ENCODE results near the gene EBPL.
"Not testable (repeated sequence)": the region's sequence is repeated elsewhere in the genome, so short reads cannot be mapped to it uniquely, and the experiment has no call there.

EBPL gene

GRCh38 chr13:49714757-49715156 lies 23.5 kb upstream of the EBPL start:
- no peak for TF ChIP-seq CTCF (IDR thresholded peaks at IDR 0.05; ENCODE audit: control insufficient read depth, extremely low read depth, insufficient read depth)
- no peak overlapping the region for H3K4me3 ChIP-seq (ENCODE audit: low read depth, low read length)
- no peak for DNase-seq (ENCODE audit: low read depth)

- no peak overlapping the region for H3K4me3 ChIP-seq (ENCODE audit: low read depth, low read length)
- DNase-seq (ENCODE audit: low read depth): no peak
- no peak for TF ChIP-seq CTCF (IDR thresholded peaks at IDR 0.05; ENCODE audit: control insufficient read depth, extremely low read depth, insufficient read depth)
Measured at GRCh38 chr13:49711218-49711863, 20.1 kb upstream of the EBPL start.

GRCh38 chr13:49704264-49704663 lies 13.0 kb upstream of the EBPL start:
- H3K4me3 ChIP-seq (ENCODE audit: low read depth, low read length); DNase-seq (ENCODE audit: low read depth): not testable (repeated sequence)

- no peak for TF ChIP-seq CTCF (IDR thresholded peaks at IDR 0.05; ENCODE audit: control insufficient read depth, extremely low read depth, insufficient read depth)
- no peak for DNase-seq (ENCODE audit: low read depth)
- no peak overlapping the region for H3K4me3 ChIP-seq (ENCODE audit: low read depth, low read length)
Measured at GRCh38 chr13:49701491-49701890, 10.2 kb upstream of the EBPL start.

GRCh38 chr13:49697468-49697867 lies 6.2 kb upstream of the EBPL start:
- TF ChIP-seq CTCF (IDR thresholded peaks at IDR 0.05; ENCODE audit: control insufficient read depth, extremely low read depth, insufficient read depth): no peak
- H3K4me3 ChIP-seq (ENCODE audit: low read depth, low read length): no peak overlapping the region
- DNase-seq (ENCODE audit: low read depth): no peak

GRCh38 chr13:49694446-49694845 lies 3.2 kb upstream of the EBPL start:
- H3K4me3 ChIP-seq (ENCODE audit: low read depth, low read length): no peak overlapping the region
- TF ChIP-seq CTCF (IDR thresholded peaks at IDR 0.05; ENCODE audit: control insufficient read depth, extremely low read depth, insufficient read depth): no peak
- DNase-seq (ENCODE audit: low read depth): no peak

GRCh38 chr13:49693877-49694276 lies 2.6 kb upstream of the EBPL start:
- no peak for DNase-seq (ENCODE audit: low read depth)
- no peak for TF ChIP-seq CTCF (IDR thresholded peaks at IDR 0.05; ENCODE audit: control insufficient read depth, extremely low read depth, insufficient read depth)
- no peak overlapping the region for H3K4me3 ChIP-seq (ENCODE audit: low read depth, low read length)

All from LNCaP clone FGC (cell line).